HG03432 (cell line): ENCODE data around the gene ORMDL3.
"Not testable (repeated sequence)": the region's sequence is repeated elsewhere in the genome, so short reads cannot be mapped to it uniquely, and the experiment has no call there.

Source experiments
- ATAC-seq: cut with Tn5 transposase; IDR thresholded peaks from one replicate; pipeline ENCODE4 v1.9.1; 2021; ENCODE audit warnings: mild to moderate bottlenecking, moderate library complexity; ENCODE audit not compliant: unreplicated experiment

ORMDL3 gene

DNA sequence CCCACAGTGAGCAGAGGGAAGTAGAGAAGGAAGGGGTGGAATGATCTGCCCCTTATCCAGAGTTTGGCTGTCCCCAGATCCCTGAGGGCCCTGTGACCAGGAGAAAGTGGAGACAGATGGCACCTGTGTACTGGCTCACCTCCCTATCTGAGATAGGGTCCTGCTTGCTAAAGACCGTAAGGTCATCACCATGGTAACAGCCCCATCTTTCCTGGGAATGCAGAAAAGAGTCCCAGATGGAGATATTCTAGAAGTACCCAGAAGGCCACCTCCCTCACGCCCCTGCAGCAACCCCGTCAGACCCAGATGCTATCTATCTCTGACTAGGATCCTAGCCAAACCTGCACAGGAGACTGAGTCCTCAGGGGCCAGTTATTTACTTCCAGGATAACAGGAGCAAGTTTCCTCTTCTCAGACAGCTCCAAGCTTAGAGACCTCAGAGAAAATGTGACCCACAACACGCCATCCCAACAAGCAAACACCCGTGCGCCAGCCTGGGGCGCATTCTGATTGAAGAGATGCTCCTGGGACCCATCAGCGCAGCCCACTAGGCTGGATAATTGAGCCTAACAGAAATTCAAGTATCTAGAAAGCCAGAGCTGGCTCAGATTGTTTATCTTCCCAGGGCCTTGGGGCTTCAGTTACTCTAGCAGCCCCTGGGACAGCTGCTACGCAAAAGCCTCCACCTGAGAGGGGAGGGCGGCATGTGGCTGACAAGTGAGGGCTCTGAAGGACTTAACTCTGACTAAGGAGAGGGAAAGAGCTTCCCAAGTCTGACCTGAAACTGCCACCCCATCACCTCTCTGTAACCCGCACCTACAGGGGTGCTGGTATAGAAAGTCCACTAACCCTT lies 1.9 kb downstream of the ORMDL3 start:
- ATAC-seq = no peak

GRCh38 chr17:39924691-39925055 lies 2.7 kb downstream of the ORMDL3 start:
- ATAC-seq = no peak

- ATAC-seq = no peak
These were observed 3.3 kb downstream of the ORMDL3 start for GRCh38 chr17:39923836-39924690.

DNA sequence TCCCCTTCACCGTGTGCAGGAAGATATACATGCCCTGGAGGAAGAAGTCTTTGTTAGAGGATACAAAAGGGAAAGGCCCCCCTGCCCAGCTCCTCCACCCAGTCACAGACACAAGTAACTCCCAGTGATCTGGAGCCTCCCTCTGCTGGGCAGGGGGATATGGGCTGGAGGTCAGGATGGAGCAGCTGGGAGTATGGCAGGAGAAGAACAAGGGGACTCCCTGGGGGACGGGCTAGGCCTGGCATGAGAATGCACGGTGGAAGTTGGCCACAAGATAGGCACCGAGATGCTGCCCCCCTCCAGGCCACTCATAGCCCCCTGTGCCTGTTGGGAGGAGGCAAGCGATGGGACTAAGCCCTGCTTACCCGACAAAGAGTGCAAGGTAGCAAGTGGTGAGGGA lies 4.2 kb downstream of the ORMDL3 start:
- ATAC-seq = no peak

- no peak for ATAC-seq
These were observed 5.4 kb downstream of the ORMDL3 start for GRCh38 chr17:39922006-39922405.

- ATAC-seq = no peak
These were observed 6.1 kb downstream of the ORMDL3 start for GRCh38 chr17:39921323-39921722.

GRCh38 chr17:39920218-39921210 lies 6.9 kb downstream of the ORMDL3 start:
- no peak for ATAC-seq

DNA sequence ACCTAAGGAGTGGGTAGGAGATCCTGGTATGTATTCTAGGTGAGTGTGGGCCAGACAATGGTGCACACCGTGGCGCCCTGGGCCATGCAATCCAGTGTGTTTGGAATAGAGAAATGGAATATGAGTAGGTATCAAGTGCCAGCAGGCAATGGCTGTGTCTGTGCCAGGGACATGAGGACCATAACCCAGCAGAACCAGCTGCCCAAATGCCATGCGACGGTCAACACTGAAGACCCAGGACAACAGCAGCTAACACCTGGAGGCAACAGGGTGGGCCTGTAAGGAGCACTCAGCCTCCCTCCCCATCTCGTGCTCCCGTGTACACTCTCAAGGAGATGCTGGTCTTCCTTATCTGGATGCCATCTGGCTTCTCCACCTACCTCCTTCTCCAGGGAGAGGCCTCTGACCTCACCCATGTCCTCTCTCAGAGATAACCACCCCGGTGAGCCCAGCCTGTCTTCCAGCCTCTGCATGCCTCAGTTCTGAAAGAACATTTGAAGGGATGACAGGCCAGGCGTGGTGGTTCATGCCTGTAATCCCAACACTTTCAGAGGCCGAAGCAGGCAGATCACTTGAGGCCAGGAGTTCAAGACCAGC lies 8.2 kb downstream of the ORMDL3 start:
- ATAC-seq = no peak

GRCh38 chr17:39916918-39917317 lies 10.5 kb downstream of the ORMDL3 start:
- ATAC-seq = no peak

GRCh38 chr17:39915559-39915958 lies 11.8 kb downstream of the ORMDL3 start:
- ATAC-seq = no peak

GRCh38 chr17:39913989-39914388 lies 13.4 kb downstream of the ORMDL3 start:
- ATAC-seq = no peak

DNA sequence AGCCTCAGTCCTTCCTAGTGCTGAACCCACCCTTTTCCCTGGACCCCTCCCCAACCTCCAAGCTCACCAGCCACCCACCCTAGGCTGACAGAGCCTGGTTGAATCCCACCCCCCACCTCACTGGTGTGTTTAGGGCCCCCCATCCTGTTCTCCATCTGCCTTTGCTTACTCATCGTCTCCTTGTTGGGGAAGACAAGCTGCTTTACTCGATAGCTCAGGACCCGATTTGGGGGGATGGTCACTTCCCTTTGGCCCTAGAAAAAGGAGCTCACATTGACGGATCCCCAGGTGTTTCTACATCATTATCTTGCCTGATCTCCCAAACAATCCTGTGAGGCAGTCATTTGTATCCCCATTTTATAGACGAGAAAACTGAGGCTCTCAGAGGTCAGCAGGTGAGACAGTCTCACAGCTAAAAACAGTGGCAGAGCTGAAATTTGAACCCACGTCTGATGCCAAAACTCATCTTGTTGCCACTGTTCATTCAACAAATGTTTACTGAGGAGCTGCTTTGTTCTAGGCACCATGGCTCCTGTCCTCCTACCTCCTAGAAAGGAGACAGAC lies 18.5 kb downstream of the ORMDL3 start:
- no peak for ATAC-seq

DNA sequence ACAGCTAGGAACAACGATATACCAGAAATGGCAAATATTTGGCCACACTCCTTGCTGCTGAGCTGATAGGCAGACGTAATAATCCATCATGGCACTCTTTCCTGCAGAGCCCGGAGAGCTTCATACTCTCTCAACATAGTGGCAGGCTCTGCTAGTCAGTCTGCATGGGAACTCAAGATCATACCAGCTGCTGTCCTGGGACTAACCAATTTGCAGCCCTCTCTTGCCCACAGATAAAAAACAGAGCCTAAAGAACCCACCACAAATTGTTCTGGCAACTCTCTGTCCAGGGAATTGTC lies 22.5 kb downstream of the ORMDL3 start:
- ATAC-seq = no peak

GRCh38 chr17:39903158-39903884 lies 24.1 kb downstream of the ORMDL3 start:
- ATAC-seq = no peak

- ATAC-seq = not testable (repeated sequence)
These were observed 25.4 kb downstream of the ORMDL3 start for GRCh38 chr17:39902027-39902426.

DNA sequence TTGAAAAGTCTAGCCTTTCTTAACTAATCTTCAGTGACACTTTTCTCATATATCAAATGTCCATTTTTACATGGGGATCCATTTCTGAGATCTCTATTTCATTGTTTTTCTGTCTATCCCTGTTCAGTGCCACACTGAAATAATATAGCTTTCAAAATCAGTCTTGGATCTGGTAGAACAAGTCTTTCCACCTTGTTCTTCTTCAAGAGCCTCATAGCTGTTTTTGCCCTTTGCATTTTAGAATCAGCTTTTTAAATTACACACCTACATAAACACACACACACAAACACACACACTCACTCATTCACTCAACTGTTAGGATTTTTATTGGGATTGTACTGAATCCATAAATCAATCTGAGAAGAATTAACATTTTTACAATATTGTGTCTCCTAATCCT lies 28.2 kb downstream of the ORMDL3 start:
- ATAC-seq = no peak

DNA sequence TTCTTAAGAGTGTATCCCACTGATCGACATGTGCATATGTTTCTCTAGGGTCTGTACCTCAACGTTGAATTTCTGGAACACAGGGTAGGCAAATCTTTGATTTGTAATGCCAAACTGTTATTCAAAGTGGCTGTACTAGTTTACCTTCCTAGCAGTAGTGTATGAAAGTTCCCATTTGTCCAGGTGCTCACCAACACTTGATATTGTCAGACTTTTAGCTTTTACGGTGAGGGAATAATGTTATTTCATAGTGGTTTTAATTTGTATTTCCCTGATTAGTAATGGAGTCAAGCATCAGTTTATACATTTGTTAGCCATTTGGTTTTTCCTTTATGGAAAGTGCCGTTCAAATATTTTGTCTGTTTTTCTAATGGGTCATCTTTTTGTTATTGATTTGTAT lies 29.3 kb downstream of the ORMDL3 start:
- no peak for ATAC-seq

- no peak for ATAC-seq
These were observed 32.6 kb downstream of the ORMDL3 start for GRCh38 chr17:39894681-39895376.

- no peak for ATAC-seq
These were observed 38.2 kb downstream of the ORMDL3 start for GRCh38 chr17:39889200-39889599.
